GM19239 (cell line): Measurements from ENCODE around the gene PXDN.

Experiments
- DNase-seq: peaks from one replicate; pipeline ENCODE4 v3.0.0; 2011; ENCODE audit warnings: low spot score; ENCODE audit not compliant: insufficient read length
- FAIRE-seq: peaks from 2 replicates; lab custom pipeline; 2011; peaks lifted over from hg19 to GRCh38; lab: Jason Lieb, UNC

PXDN gene

GRCh38 chr2:1656961-1657841 lies 87.1 kb downstream of the PXDN start:
- DNase-seq (no peak), FAIRE-seq (no peak)

- FAIRE-seq (no peak), DNase-seq (no peak)
These were observed 87.9 kb downstream of the PXDN start for GRCh38 chr2:1656326-1656960.

GRCh38 chr2:1655461-1655860 lies 88.9 kb downstream of the PXDN start:
- DNase-seq (no peak), FAIRE-seq (no peak)

- FAIRE-seq (no peak), DNase-seq (no peak)
These were observed 89.5 kb downstream of the PXDN start for GRCh38 chr2:1654696-1655374.

- no peak for DNase-seq
- no peak for FAIRE-seq
These were observed 90.2 kb downstream of the PXDN start for GRCh38 chr2:1653956-1654695.

DNA sequence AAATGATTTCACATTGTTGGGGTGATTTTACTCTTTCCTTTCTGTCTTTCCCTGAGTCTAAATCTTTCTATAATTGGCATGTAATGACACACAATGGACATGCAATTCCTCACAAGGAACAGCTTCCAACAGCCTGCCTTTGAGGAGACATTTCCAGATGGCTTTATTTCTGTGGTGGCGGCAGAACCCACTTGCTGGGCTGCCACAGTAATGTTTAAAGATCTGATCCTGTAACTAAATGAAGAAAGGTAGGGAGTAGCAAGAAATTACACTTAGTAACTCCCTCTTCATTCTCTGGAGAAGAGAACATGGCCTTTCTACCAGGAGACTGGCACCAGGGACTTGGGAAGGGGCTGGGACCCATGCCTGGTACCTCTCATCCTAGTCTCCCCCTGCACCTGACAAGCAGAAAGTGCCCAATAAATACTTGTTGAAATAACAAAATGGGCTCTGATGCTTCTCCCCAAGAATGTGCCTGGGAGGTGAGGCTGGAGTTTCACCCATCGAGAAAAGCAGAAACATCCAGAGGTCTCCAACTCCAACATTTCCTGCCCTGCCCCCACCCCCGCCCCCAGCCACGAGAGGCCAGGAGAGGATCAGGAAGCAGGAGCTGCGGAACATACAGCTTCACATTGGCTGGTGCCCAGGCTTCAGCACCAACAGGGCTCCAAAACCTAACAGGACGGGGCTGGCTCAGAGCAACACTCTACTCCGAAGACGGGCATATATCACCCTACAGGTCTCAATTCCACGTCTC lies 92.1 kb downstream of the PXDN start:
- FAIRE-seq, result no peak
- no peak for DNase-seq

DNA sequence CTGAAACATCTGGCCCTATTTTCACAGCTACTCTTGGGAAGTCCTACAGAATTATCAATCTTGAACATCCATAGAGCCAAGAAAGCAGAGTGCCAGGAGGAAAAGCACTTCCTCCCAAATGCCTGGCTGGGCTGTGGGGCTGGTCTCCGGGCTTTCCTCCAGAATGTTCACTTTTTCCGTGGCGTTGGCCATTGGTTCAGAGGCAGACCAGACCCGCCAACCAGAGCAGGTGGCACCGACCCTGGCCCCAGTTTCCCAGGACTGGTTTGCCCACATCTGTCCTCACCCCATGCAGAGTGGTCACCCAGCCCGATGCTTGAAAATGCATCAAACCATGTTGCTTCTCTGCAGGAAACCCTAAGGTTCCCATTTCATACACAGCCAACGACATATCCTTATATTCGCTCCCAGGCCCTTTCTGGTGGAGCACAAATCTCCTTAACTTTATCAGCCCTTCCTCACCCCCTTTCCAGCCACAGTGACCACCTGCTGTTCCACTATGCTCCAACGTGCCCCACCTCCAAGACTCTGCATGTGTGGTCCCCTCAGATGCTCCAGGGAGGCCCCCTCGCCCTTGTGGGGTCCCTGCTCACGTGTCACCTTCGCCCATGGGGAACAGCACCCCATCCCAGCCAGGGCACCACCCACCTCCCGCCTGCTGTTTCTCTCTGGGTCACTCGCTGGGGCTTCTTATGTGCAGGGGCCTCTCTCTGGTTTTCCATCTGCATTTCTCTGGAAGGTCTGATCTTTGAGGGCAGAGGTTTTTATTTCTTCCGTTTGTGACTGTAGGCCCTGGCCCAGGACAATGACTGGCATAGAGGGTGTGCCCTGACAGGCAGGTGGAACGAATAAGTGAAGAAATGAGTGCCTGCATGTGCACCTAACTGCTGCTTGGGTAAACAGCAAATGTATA lies 92.9 kb downstream of the PXDN start:
- FAIRE-seq (no peak), DNase-seq (no peak)

DNA sequence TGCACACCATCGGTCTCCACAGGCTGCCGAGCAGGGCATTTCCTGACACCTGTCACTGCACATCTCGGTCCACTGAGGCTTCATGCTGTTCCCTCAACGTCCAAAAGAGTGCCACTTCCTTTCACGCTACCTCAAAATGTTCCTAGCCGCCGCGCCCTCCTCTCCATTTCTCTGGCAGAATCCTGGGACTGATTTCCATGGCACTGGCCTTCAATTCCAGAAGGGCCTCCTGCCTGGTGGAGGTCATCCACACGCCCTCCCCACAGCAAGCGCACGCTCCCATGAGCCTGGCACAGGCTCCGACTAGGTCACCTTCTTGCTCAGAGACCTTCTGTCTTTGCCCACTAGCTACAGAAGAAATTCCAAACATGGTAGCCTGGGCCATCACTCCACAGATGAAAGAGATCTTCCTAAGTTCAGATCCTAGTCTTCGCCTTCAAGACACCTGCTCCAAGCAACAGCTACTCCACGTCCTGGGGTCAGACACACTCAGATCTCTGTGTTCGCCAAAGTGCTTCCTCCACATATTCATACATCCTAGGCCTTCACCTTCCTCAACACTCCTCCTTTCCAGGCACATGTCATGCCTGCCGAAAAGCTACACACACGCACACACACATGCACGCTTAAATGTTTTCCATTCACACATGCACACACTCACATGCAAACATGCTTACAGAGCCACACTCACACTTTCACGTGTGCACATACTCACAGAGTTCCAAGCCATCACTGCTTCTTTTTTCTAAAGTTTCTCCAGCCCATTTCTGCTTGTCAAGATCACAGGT lies 94.0 kb downstream of the PXDN start:
- FAIRE-seq, result no peak

DNA sequence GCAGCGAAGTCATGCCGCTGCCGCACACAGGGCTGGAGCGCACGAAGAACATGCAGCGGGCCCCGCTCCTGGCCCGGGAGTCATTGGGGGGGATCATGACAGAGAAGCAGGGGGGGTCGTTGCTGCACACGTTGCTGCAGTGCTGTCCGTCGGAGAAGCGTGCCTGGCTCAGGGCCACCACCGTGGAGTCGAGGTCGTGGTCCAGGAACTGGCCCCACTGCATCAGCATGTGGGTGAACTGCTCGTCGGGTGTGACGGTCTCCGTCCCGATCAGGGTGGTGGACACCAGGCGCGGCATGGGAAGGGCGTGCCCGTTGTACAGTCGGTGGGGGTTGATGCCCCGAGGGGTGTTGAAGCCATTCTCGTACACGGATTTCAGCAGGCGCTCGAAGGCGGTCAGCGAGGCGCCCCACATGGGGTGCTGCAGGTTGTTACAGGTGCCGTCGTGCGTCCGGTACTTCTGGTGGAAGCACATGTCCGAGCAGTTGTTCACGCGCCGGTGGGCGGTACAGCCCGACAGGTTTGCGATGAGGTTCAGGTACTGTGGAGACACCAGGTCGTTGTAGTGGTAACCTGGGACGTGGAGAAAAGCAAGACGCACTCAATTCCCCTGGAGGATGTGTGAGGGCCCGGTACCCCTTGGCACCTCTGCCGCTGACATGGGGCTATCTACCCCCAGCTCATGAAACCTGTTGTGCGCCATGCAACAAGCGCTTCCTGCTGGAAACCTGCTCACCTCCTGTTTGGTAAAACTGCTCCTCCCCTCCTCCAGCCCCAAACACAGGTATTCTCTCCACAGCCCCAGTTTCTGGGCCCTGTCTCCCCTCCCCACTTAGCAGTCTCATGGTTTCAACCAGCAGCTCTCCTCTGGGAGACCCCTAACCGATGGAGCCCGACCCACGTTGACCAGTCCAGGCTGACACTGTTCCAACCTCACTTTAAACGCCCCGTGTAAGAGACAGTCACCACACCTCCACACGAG lies 94.9 kb downstream of the PXDN start:
- FAIRE-seq, result no peak
- no peak for DNase-seq

More for the DNA sequence above, 94.0 kb downstream of the PXDN start:
- no peak for DNase-seq

GRCh38 chr2:1648241-1649102 lies 95.8 kb downstream of the PXDN start:
- DNase-seq, result no peak

GRCh38 chr2:1647417-1648240 lies 96.7 kb downstream of the PXDN start:
- FAIRE-seq, result no peak

More at GRCh38 chr2:1648241-1649102, 95.8 kb downstream of the PXDN start:
- no peak for FAIRE-seq

GRCh38 chr2:1645761-1646476 lies 98.4 kb downstream of the PXDN start:
- no peak for FAIRE-seq

More at GRCh38 chr2:1647417-1648240, 96.7 kb downstream of the PXDN start:
- DNase-seq, result no peak

GRCh38 chr2:1644427-1644826 lies 99.9 kb downstream of the PXDN start:
- DNase-seq (no peak), FAIRE-seq (no peak)

More at GRCh38 chr2:1645761-1646476, 98.4 kb downstream of the PXDN start:
- no peak for DNase-seq

GRCh38 chr2:1642993-1643619 lies 101.2 kb downstream of the PXDN start:
- DNase-seq (no peak), FAIRE-seq (no peak)
